HEK293T (cell line): ENCODE results near the gene DCBLD1.
"Not testable (repeated sequence)": the region's sequence is repeated elsewhere in the genome, so short reads cannot be mapped to it uniquely, and the experiment has no call there.

Experiments used
- CTCF ChIA-PET: fragments of 350-600 bp; formaldehyde crosslinking; extraction: SDS; loops from one replicate; lab custom pipeline; 2021; ENCODE audit warnings: antibody characterized with exemption, inconsistent platforms; lab: Yijun Ruan, JAX
- POLR2A ChIA-PET: fragments of 350-600 bp; formaldehyde crosslinking; extraction: SDS; loops from one replicate; lab custom pipeline; 2020; ENCODE audit warnings: antibody characterized with exemption, inconsistent platforms; lab: Yijun Ruan, JAX
- DNase-seq: peaks from one replicate; pipeline ENCODE4 v3.0.0; 2012; ENCODE audit warnings: mixed read lengths; ENCODE audit errors: extremely low spot score
- ARNT ChIP-seq: fragments of 450-650 bp; IDR thresholded peaks from 2 replicates; pipeline ENCODE4 v1.6.1; 2017; ENCODE audit warnings: mild to moderate bottlenecking
- BHLHE40 ChIP-seq: fragments of 450-650 bp; IDR thresholded peaks from 2 replicates; pipeline ENCODE4 v1.6.1; 2016; ENCODE audit warnings: mild to moderate bottlenecking, moderate library complexity, borderline replicate concordance
- CTBP1 ChIP-seq: fragments of 450-650 bp; IDR thresholded peaks from 2 replicates; pipeline ENCODE4 v1.6.1; 2016; ENCODE audit warnings: borderline replicate concordance
- ELF4 ChIP-seq: fragments of 450-650 bp; IDR thresholded peaks from 2 replicates; pipeline ENCODE4 v1.6.1; 2017; ENCODE audit warnings: antibody characterized with exemption
- FOXA1 ChIP-seq: fragments of 450-650 bp; IDR thresholded peaks from 2 replicates; pipeline ENCODE4 v1.6.1; 2016; ENCODE audit warnings: mild to moderate bottlenecking
- FOXK2 ChIP-seq: fragments of 450-650 bp; IDR thresholded peaks from 2 replicates; pipeline ENCODE4 v1.6.1; 2016; ENCODE audit warnings: mild to moderate bottlenecking
- FOXM1 ChIP-seq: fragments of 450-650 bp; IDR thresholded peaks from 2 replicates; pipeline ENCODE4 v1.6.1; 2017; ENCODE audit warnings: mild to moderate bottlenecking, borderline replicate concordance
- HDGF ChIP-seq: fragments of 450-650 bp; IDR thresholded peaks from 2 replicates; pipeline ENCODE4 v1.6.1; 2017; ENCODE audit warnings: antibody characterized with exemption, borderline replicate concordance
- L3MBTL2 ChIP-seq: fragments of 450-650 bp; conservative IDR thresholded peaks from 2 replicates; pipeline ENCODE4 v1.6.1; 2016; ENCODE audit warnings: mild to moderate bottlenecking
- LEF1 ChIP-seq: fragments of 450-650 bp; IDR thresholded peaks from 2 replicates; pipeline ENCODE4 v1.6.1; 2017; ENCODE audit warnings: mild to moderate bottlenecking, borderline replicate concordance
- NFRKB ChIP-seq: fragments of 450-650 bp; IDR thresholded peaks from 2 replicates; pipeline ENCODE4 v1.6.1; 2016; ENCODE audit warnings: mild to moderate bottlenecking, moderate library complexity
- SP1 ChIP-seq: fragments of 450-650 bp; IDR thresholded peaks from 2 replicates; pipeline ENCODE4 v1.6.1; 2017
- SUZ12 ChIP-seq: fragments of 450-650 bp; IDR thresholded peaks from 2 replicates; pipeline ENCODE4 v1.6.1; 2016; ENCODE audit warnings: mild to moderate bottlenecking
- TARDBP ChIP-seq: fragments of 450-650 bp; IDR thresholded peaks from 2 replicates; pipeline ENCODE4 v1.6.1; 2016
- ZNF384 ChIP-seq: fragments of 450-650 bp; IDR thresholded peaks from 2 replicates; pipeline ENCODE4 v1.6.1; 2016
- TF ChIP-seq, protein P1 (sequence below): fragments of 450-650 bp; IDR thresholded peaks from 2 replicates; pipeline ENCODE4 v1.6.1; 2016

Gene DCBLD1

DNA sequence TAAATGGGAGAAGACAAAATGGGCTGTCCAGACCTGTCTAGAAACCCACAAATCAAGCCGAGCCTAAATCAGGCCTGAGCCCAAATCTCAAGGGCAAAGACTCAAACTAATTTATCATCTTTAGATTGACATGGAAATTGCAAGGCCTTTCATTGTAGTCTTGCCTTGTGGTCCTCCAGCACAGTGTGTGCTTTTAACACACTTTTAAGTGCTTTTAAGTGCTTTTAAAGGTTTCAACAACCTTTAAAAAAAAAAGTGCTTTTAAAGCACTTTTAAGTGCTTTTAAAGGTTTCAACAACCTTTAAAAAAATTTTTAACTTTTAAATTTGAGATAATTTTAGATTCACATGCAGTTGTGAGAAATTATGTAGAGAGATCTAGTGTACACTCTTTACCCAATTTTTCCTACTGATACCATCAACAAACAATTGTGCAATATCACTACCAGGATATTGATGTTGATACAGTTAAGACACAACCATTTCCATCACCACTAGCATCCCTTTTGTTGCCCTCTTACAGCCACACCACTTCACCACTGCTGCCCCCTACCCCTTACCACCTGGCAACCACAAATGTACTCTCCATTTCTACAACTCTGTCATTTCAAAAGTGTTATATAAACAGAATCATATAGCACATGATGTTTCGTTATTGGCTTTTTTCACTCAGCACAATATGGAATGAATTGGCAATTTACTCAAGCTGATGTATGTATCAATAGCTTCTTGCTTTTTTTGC, 23.1 kb upstream of the DCBLD1 start:
- ChIA-PET CTCF (no interaction called here), POLR2A (no interaction called here)
- no peak for TF ChIP-seq ZNF384
- TF ChIP-seq, protein P1, sequence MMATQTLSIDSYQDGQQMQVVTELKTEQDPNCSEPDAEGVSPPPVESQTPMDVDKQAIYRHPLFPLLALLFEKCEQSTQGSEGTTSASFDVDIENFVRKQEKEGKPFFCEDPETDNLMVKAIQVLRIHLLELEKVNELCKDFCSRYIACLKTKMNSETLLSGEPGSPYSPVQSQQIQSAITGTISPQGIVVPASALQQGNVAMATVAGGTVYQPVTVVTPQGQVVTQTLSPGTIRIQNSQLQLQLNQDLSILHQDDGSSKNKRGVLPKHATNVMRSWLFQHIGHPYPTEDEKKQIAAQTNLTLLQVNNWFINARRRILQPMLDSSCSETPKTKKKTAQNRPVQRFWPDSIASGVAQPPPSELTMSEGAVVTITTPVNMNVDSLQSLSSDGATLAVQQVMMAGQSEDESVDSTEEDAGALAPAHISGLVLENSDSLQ = peak; percentile 71
- no peak for DNase-seq

DNA sequence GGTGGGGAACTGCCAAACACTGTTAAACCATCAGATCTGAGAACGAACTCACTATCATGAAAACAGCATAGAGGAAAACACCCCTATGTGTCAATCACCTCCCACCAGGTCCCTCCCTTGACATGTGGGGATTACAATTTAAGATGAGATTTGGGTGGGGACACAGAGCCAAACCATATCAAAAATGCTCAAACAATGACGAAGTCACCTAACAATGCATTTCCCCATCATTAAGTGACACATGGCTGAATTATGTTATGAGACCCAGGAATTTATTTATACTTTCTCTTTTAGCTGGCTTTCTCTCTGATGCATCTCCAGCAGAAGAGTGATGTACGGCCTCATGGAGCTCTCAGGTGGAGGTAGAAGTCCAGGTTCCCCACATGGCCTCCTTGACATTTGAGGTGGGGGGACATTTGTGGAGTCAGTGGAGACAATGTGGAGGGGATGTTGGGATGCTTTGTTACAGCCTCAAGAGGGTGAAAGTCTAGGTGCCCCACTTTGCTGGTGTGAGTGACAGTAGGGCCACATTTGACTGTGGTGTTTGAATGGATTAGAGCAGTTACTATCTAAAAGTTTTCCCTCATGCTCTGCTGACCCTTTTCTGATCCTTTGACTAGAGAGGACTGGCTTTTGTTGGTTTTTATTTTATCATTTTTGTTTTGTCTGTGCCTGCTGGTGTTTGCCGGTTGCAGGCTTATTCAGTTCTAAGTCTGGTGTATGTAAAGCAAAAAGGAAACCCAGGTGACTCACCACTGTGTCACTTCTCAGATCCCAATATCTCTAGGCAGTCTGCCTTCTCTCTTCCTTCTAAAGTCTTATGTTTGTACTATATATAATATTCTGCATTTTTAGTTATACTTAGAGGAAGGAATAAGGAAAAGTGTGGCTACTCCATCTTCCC, 18.5 kb upstream of the DCBLD1 start:
- TF ChIP-seq LEF1 (no peak), SP1 (no peak), SUZ12 (no peak), ARNT (no peak), BHLHE40 (no peak), FOXA1 (no peak), FOXK2 (no peak), NFRKB (no peak), ELF4 (no peak), CTBP1 (no peak), HDGF (no peak), TARDBP (no peak)
- TF ChIP-seq, protein P1 = no peak
- DNase-seq = no peak
- ChIA-PET CTCF (no interaction called here), POLR2A (interaction anchor here (1.3 kb wide), 1 partner anchor 139 kb away, joined by 3 read pairs; the partner anchor contains the start of gene GOPC)

GRCh38 chr6:117464700-117465099, 17.8 kb upstream of the DCBLD1 start:
- CTCF ChIA-PET = interaction anchor here (1.2 kb wide), 1 partner anchor 12 kb away, joined by 4 read pairs; no protein-coding TSS in a partner anchor
- no peak for DNase-seq
- TF ChIP-seq TARDBP (no peak), LEF1 (no peak), L3MBTL2 (no peak), BHLHE40 (no peak), NFRKB (no peak), SP1 (no peak), HDGF (no peak), ZNF384 (no peak), FOXA1 (no peak), SUZ12 (no peak), ARNT (no peak), CTBP1 (no peak), FOXK2 (no peak), FOXM1 (no peak), ELF4 (no peak)
- TF ChIP-seq, protein P1 = no peak
- POLR2A ChIA-PET = interaction anchor here (1.3 kb wide), 1 partner anchor 138 kb away, joined by 3 read pairs; the partner anchor contains the start of gene GOPC

- no peak for DNase-seq
- POLR2A ChIA-PET = interaction anchor here (0.6 to 1.3 kb wide), 2 partner anchors 137 to 236 kb away, joined by 3 read pairs; partner anchors contain the start of gene GOPC
- no peak for TF ChIP-seq SP1
- TF ChIP-seq SUZ12 = no peak
- TF ChIP-seq BHLHE40 = no peak
- no peak for TF ChIP-seq CTBP1
- TF ChIP-seq TARDBP = no peak
- TF ChIP-seq ARNT = no peak
- CTCF ChIA-PET = interaction anchor here (1.2 kb wide), 1 partner anchor 13 kb away, joined by 4 read pairs; no protein-coding TSS in a partner anchor
Observed at GRCh38 chr6:117465691-117466090, 16.8 kb upstream of the DCBLD1 start.

GRCh38 chr6:117467876-117468275, 14.6 kb upstream of the DCBLD1 start:
- DNase-seq = no peak
- no peak for TF ChIP-seq FOXA1
- TF ChIP-seq SUZ12 = no peak
- TF ChIP-seq ELF4 = no peak
- no peak for TF ChIP-seq ZNF384
- TF ChIP-seq CTBP1 = no peak
- TF ChIP-seq FOXK2 = no peak
- no peak for TF ChIP-seq NFRKB
- TF ChIP-seq, protein P1 = no peak
- no peak for TF ChIP-seq HDGF
- no peak for TF ChIP-seq BHLHE40
- TF ChIP-seq FOXM1 = no peak
- no peak for TF ChIP-seq ARNT
- TF ChIP-seq SP1 = no peak
- no peak for TF ChIP-seq L3MBTL2
- no peak for TF ChIP-seq LEF1
- TF ChIP-seq TARDBP = no peak
- CTCF ChIA-PET = no interaction called here
- POLR2A ChIA-PET = interaction anchor here (1.0 kb wide), 1 partner anchor 12 kb away, joined by 3 read pairs; no protein-coding TSS in a partner anchor

DNA sequence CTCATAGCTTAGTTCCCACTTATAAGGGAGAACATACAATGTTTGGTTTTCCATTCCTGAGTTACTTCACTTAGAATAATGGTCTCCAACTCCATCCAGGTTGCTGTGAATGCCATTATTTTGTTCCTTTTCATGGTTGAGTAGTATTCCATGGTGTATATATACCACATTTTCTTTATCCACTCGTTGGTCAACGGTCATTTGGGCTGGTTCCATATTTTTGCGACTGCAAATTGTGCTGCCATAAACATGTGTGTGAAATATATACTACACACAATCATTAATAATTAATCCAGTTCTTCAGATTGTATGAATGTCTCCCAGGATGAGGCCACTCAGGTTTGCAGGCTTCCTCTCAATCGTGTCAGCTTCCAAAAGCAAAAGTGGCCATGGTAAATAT, 13.9 kb upstream of the DCBLD1 start:
- CTCF ChIA-PET, POLR2A ChIA-PET, DNase-seq: not testable (repeated sequence)
